DOHH2 (cell line): ENCODE measurements around the gene CAMSAP3.

Source experiments
- EZH2phosphoT487 ChIP-seq: fragments of 200-600 bp; sonication (generic); IDR thresholded peaks from 2 replicates; pipeline ENCODE4 v1.6.1; 2017; ENCODE audit warnings: borderline replicate concordance, mild to moderate bottlenecking, antibody characterized with exemption, low read length, moderate library complexity, mixed read lengths
- TF ChIP-seq, protein P1 (sequence below): fragments of 200-600 bp; sonication (generic); IDR thresholded peaks from one replicate; pipeline ENCODE4 v1.5.1; 2014; ENCODE audit warnings: antibody characterized with exemption, mild to moderate bottlenecking, low read depth, low read length; ENCODE audit not compliant: poor library complexity, severe bottlenecking

DNA sequence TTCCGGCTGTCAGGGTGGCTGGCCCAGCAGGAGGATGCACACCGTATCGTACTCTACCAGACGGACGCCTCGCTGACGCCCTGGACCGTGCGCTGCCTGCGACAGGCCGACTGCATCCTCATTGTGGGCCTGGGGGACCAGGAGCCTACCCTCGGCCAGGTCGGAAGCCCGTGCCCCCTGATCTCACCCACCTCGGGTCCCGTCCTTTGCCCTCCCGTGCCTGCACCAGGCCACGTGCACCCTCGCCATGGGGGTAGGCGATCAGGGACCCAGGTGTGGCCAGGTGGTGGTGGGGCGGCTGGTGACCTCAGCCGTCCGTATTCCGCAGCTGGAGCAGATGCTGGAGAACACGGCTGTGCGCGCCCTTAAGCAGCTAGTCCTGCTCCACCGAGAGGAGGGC, 41.1 kb upstream of the CAMSAP3 start:
- no peak for TF ChIP-seq EZH2phosphoT487
- TF ChIP-seq, protein P1, sequence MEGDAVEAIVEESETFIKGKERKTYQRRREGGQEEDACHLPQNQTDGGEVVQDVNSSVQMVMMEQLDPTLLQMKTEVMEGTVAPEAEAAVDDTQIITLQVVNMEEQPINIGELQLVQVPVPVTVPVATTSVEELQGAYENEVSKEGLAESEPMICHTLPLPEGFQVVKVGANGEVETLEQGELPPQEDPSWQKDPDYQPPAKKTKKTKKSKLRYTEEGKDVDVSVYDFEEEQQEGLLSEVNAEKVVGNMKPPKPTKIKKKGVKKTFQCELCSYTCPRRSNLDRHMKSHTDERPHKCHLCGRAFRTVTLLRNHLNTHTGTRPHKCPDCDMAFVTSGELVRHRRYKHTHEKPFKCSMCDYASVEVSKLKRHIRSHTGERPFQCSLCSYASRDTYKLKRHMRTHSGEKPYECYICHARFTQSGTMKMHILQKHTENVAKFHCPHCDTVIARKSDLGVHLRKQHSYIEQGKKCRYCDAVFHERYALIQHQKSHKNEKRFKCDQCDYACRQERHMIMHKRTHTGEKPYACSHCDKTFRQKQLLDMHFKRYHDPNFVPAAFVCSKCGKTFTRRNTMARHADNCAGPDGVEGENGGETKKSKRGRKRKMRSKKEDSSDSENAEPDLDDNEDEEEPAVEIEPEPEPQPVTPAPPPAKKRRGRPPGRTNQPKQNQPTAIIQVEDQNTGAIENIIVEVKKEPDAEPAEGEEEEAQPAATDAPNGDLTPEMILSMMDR: no peak
